Retina (tissue), 1 donor: Measurements from ENCODE around the gene TMEM63A.

Experiments
- DNase-seq: peaks from one replicate; pipeline ENCODE4 v3.0.0-alpha.2; 2016

Gene TMEM63A

GRCh38 chr1:225863167-225863566, 19.0 kb downstream of the TMEM63A start:
- DNase-seq: no peak

GRCh38 chr1:225862581-225862950, 19.6 kb downstream of the TMEM63A start:
- no peak for DNase-seq

- no peak for DNase-seq
These were observed 20.2 kb downstream of the TMEM63A start for GRCh38 chr1:225861834-225862580.

- no peak for DNase-seq
These were observed 21.2 kb downstream of the TMEM63A start for GRCh38 chr1:225860876-225861441.

- no peak for DNase-seq
These were observed 22.1 kb downstream of the TMEM63A start for GRCh38 chr1:225860107-225860506.

GRCh38 chr1:225859151-225859550, 23.0 kb downstream of the TMEM63A start:
- DNase-seq: no peak

- no peak for DNase-seq
These were observed 24.9 kb downstream of the TMEM63A start for GRCh38 chr1:225857256-225857655.

- peak; percentile 51 for DNase-seq
These were observed 26.5 kb downstream of the TMEM63A start for GRCh38 chr1:225855503-225856300.

GRCh38 chr1:225853441-225853840, 28.7 kb downstream of the TMEM63A start:
- DNase-seq: no peak

- no peak for DNase-seq
These were observed 29.6 kb downstream of the TMEM63A start for GRCh38 chr1:225852413-225853124.

GRCh38 chr1:225851805-225852204, 30.4 kb downstream of the TMEM63A start:
- no peak for DNase-seq

GRCh38 chr1:225850370-225850769, 31.8 kb downstream of the TMEM63A start:
- DNase-seq: no peak

- DNase-seq: no peak
These were observed 32.3 kb downstream of the TMEM63A start for GRCh38 chr1:225849925-225850324.

GRCh38 chr1:225848030-225848955, 33.9 kb downstream of the TMEM63A start:
- peak; percentile 43 for DNase-seq

- no peak for DNase-seq
These were observed 34.6 kb downstream of the TMEM63A start for GRCh38 chr1:225847610-225848009.

GRCh38 chr1:225846331-225847310, 35.6 kb downstream of the TMEM63A start:
- no peak for DNase-seq

GRCh38 chr1:225845571-225846259, 36.5 kb downstream of the TMEM63A start:
- DNase-seq: peak; percentile 70

GRCh38 chr1:225845097-225845496, 37.1 kb downstream of the TMEM63A start:
- DNase-seq: no peak

- no peak for DNase-seq
These were observed 37.7 kb downstream of the TMEM63A start for GRCh38 chr1:225844236-225845061.
